A673 (cell line): ENCODE data around the gene KNCN.

Experiments
- CTCF ChIP-seq: fragments of 300-800, 200-600 bp; sonication (generic); conservative IDR thresholded peaks from 2 replicates; pipeline ENCODE4 v1.5.1; 2017; ENCODE audit warnings: low read depth, mild to moderate bottlenecking, antibody characterized with exemption, low read length, moderate library complexity, mixed read lengths
- EZH2 ChIP-seq: fragments of 200-600 bp; sonication (generic); IDR thresholded peaks from 2 replicates; pipeline ENCODE4 v1.6.1; 2017; ENCODE audit warnings: borderline replicate concordance, low read depth, mild to moderate bottlenecking, mixed read lengths, antibody characterized with exemption, low read length; ENCODE audit not compliant: poor library complexity, severe bottlenecking

DNA sequence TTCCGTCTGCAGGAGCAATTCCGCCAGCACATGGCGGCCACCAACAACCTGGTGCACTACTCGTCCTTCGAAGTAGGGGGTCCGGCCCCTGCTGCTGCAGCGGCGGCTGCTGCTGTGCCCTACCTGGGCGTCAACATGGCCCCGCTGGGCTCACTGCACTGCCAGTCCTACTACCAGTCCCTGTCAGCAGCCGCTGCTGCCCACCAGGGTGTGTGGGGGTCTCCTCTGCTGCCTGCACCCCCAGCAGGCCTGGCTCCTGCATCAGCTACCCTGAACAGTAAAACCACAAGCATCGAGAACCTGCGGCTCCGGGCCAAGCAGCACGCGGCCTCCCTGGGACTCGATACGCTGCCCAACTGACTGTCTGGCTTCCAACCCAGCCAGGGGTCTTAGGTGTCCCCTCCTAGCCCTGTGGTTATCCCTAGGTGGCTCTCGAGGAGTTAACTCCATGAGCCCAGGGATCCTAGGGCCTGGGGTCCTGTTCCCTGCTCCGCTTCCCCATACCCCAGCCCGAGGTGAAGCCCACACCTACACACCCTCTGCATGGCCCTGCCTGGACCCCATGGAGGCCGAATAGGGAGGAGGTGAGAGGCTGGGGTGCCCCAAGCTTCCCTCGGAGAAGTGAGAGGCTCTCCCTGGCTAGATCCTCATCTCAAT, 39.2 kb downstream of the KNCN start:
- no peak for TF ChIP-seq CTCF
- no peak for TF ChIP-seq EZH2
